Naive B cell (primary cell): ENCODE measurements around the gene GAP43. TPM values are rescaled to one million over a fixed set of nuclear protein-coding genes. Genes with fewer than 3 reads are reported as not detected.

Experiments used
- ATAC-seq, 2 donors: fragments of 150-1000 bp; cut with Tn5 transposase; 2 replicates each; pipeline ENCODE4 v1.10.0; 2021; ENCODE audit warnings: low read depth in 2 of 2, mild to moderate bottlenecking in 2 of 2, moderate library complexity in 2 of 2
- DNase-seq: peaks from one replicate; pipeline ENCODE4 v3.0.0; 2022
- H3K27ac Mint-ChIP-seq, 6 donors: one replicate each; pipeline ENCODE4 v1.8.0; 2020 to 2022; ENCODE audit warnings: mild to moderate bottlenecking in 6 of 6, mixed read lengths in 6 of 6, moderate library complexity in 5 of 6, inconsistent platforms in 2 of 6
- H3K27me3 Mint-ChIP-seq, 3 donors: one replicate each; pipeline ENCODE4 v1.8.0; 2021 to 2022; ENCODE audit warnings: mixed read lengths in 3 of 3, mild to moderate bottlenecking in 1 of 3
- H3K36me3 Mint-ChIP-seq, 2 donors: one replicate each; pipeline ENCODE4 v1.8.0; 2020 to 2022; ENCODE audit warnings: mixed read lengths in 2 of 2, inconsistent platforms in 1 of 2, mild to moderate bottlenecking in 1 of 2
- H3K4me1 Mint-ChIP-seq, 3 donors: one replicate each; pipeline ENCODE4 v1.8.0; 2020 to 2022; ENCODE audit warnings: mixed read lengths in 3 of 3, inconsistent platforms in 1 of 3, mild to moderate bottlenecking in 1 of 3, moderate library complexity in 1 of 3
- H3K4me3 Mint-ChIP-seq, 8 donors: one replicate each; pipeline ENCODE4 v1.8.0; 2020 to 2022; ENCODE audit warnings: mild to moderate bottlenecking in 8 of 8, mixed read lengths in 8 of 8, moderate library complexity in 8 of 8, inconsistent platforms in 2 of 8
- H3K9me3 Mint-ChIP-seq, 7 donors: one replicate each; pipeline ENCODE4 v1.8.0; 2020 to 2022; ENCODE audit warnings: mixed read lengths in 7 of 7, mild to moderate bottlenecking in 5 of 7, inconsistent platforms in 2 of 7, moderate library complexity in 1 of 7
- polyA plus RNA-seq, 6 donors: library from polyadenylated mRNA; unstranded; fragments of 300-500 nt; fragmentation: Illumina TruSeq; gene quantifications; one replicate each; pipeline ENCODE4 v1.2.3, GENCODE V29; 2021; ENCODE audit warnings: low read depth in 6 of 6

Gene GAP43
- polyA plus RNA-seq, 6 donors from 2014 or later: not detected

DNA sequence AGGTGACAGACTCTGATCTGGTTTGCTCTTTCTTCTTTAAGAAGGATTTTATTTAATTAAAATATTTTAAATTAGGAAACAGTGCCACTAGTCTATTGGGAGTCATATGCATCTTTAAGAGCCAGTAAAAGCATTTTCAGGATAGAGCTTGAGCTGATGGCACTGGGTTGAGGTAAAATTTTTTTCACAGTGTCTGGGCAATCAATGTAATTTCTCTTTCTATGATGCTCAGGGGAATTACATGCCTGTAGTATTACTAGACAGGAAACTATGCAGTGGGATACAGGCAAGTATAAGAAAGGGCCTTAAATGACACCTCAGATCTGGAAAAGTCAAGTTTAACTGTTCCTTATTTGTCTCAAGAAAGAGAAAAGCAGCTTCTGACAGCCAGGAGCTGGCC, 76.4 kb downstream of the GAP43 start:
- peak overlapping the region in 1 of 6 donors; percentile 14 for H3K27ac Mint-ChIP-seq
- DNase-seq: no peak
- no peaks in the 10 kb centered on the region for H3K36me3 Mint-ChIP-seq
- H3K4me1 Mint-ChIP-seq: no peaks in the 10 kb centered on the region
- H3K4me3 Mint-ChIP-seq: no peak overlapping the region
- H3K9me3 Mint-ChIP-seq: no peaks in the 10 kb centered on the region
- ATAC-seq: no peak
- H3K27me3 Mint-ChIP-seq: peaks cover 8 to 24% (median 18%) of the 10 kb centered on the region in 3 donors

GRCh38 chr3:115702598-115702997, 79.3 kb downstream of the GAP43 start:
- Mint-ChIP-seq H3K9me3 (no peaks in the 10 kb centered on the region), H3K4me3 (no peak overlapping the region)

DNA sequence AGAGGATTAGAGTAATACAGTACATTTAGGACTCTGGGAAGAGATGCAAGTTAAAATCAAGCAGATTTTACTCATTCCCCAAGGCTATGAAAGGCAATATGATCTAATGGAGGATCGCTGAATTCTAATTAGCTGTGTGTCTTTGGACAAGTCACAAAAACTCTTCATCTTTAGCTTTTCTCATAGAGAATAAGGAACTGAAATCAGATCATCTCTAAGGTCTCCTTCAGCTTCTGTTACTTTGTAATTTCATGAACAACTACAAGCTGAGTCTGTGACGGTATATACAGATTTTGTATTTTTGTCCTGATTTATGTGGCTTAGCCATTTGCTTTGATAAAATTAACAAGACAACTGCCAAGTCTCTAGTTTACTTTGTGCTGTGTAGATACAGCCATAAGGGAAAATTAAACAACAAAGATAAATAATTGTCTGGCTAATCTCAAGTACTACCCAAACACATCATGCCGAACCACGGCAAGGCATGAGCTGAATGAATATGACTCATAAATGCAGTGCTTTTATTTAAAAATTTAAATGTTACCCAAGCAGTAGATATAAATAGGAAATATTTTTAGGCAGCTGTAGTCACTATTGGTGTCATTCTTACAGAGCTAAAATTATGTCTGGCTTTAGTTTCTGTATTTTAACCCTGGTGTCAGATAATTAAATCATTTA, 81.5 kb downstream of the GAP43 start:
- Mint-ChIP-seq H3K4me1 (no peaks in the 10 kb centered on the region), H3K9me3 (peaks cover 0 to 2% (median 0%) of the 10 kb centered on the region in 7 donors), H3K27me3 (peaks cover 4 to 11% (median 9%) of the 10 kb centered on the region in 3 donors), H3K4me3 (no peak overlapping the region), H3K27ac (peak overlapping the region in 1 of 6 donors; percentile 66), H3K36me3 (no peaks in the 10 kb centered on the region)
- DNase-seq (no peak), ATAC-seq (peak in 1 of 2 donors; percentile 30)

More at GRCh38 chr3:115702598-115702997, 79.3 kb downstream of the GAP43 start:
- DNase-seq: no peak
- Mint-ChIP-seq H3K36me3 (no peaks in the 10 kb centered on the region), H3K27me3 (peaks cover 6 to 16% (median 8%) of the 10 kb centered on the region in 3 donors), H3K4me1 (no peaks in the 10 kb centered on the region), H3K27ac (no peak overlapping the region)
- no peak for ATAC-seq

GRCh38 chr3:115706311-115706829, 83.1 kb downstream of the GAP43 start:
- ATAC-seq (no peak), DNase-seq (no peak)
- Mint-ChIP-seq H3K4me1 (no peaks in the 10 kb centered on the region), H3K27me3 (peaks cover 5 to 16% (median 11%) of the 10 kb centered on the region in 3 donors), H3K9me3 (peaks cover 0 to 2% (median 0%) of the 10 kb centered on the region in 7 donors), H3K4me3 (no peak overlapping the region), H3K27ac (no peak overlapping the region), H3K36me3 (no peaks in the 10 kb centered on the region)

DNA sequence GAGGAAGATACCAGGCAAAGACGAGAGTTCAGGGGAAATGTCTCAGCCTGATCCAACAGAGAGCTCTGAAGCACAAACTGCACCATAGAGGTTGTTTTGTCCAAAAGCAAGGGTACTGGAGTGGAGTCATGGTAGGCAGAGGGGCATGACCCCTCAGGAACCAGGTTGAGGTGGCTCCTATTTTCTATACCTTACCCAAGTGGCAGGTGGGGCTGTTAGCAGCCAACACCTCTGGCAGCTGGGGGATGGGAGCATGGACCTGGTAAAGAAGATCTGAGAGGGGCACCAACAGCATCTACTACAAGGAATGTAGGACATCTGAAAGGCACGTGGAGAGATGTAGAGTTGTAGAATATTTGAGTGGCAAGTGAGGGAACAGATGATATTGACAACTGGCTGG, 85.2 kb downstream of the GAP43 start:
- Mint-ChIP-seq H3K27me3 (peaks cover 16 to 28% (median 23%) of the 10 kb centered on the region in 3 donors), H3K4me1 (no peaks in the 10 kb centered on the region), H3K27ac (no peak overlapping the region), H3K9me3 (peaks cover 0 to 2% (median 0%) of the 10 kb centered on the region in 7 donors), H3K36me3 (no peaks in the 10 kb centered on the region), H3K4me3 (no peak overlapping the region)
- no peak for DNase-seq
- no peak for ATAC-seq

DNA sequence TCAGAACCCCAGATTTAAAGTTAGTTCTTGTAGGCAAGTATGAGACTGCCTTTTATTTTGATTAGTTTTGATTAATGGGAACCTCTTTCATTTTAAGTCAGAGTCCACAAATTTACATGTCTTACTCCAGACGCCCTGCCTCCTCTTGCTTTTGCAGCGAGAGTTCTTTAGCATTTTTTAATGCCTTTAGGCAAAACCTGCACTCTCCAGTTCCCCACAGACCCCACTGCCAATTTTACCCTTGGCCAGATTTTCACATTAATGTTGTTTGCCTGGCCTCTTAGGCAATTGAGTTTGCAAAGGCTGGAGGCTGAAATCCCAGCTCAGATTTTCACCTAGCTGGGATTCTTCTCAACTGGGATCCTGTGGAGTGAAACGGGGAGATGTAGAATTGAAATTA, 85.8 kb downstream of the GAP43 start:
- peaks cover 18 to 28% (median 27%) of the 10 kb centered on the region in 3 donors for H3K27me3 Mint-ChIP-seq
- ATAC-seq: no peak

GRCh38 chr3:115709931-115710330, 86.6 kb downstream of the GAP43 start:
- ATAC-seq (no peak), DNase-seq (no peak)
- Mint-ChIP-seq H3K9me3 (peaks cover 0 to 2% (median 0%) of the 10 kb centered on the region in 7 donors), H3K27ac (no peak overlapping the region), H3K4me1 (no peaks in the 10 kb centered on the region), H3K4me3 (no peak overlapping the region), H3K36me3 (no peaks in the 10 kb centered on the region), H3K27me3 (peaks cover 20 to 28% (median 28%) of the 10 kb centered on the region in 3 donors)

More for the DNA sequence above, 85.8 kb downstream of the GAP43 start:
- no peak for DNase-seq
- no peaks in the 10 kb centered on the region for H3K36me3 Mint-ChIP-seq
- no peak overlapping the region for H3K27ac Mint-ChIP-seq
- H3K9me3 Mint-ChIP-seq: peaks cover 0 to 2% (median 0%) of the 10 kb centered on the region in 7 donors
- H3K4me1 Mint-ChIP-seq: no peaks in the 10 kb centered on the region
- no peak overlapping the region for H3K4me3 Mint-ChIP-seq

DNA sequence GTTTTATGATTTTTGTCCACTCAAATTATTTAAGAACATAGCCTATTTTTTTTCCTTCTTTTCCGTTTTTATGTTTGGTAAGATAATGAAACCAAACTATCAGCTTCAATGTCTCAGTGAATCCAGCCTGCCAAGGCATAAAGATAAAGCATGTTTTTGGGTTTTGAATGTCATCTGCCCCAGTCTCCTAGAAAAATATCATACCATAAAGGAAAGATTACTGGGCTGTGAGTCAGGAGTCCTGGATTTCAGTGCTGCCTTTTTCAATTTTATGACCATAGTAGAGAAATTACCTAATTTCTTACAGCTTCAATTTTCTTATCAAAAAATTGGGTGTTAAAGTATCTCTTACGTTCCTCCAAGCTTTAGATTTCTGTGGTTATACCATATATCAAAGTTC, 87.5 kb downstream of the GAP43 start:
- Mint-ChIP-seq H3K27me3 (peaks cover 24 to 37% (median 31%) of the 10 kb centered on the region in 3 donors), H3K9me3 (peaks cover 0 to 2% (median 0%) of the 10 kb centered on the region in 7 donors), H3K4me3 (no peak overlapping the region), H3K27ac (no peak overlapping the region), H3K4me1 (no peaks in the 10 kb centered on the region), H3K36me3 (no peaks in the 10 kb centered on the region)
- ATAC-seq (no peak), DNase-seq (no peak)

DNA sequence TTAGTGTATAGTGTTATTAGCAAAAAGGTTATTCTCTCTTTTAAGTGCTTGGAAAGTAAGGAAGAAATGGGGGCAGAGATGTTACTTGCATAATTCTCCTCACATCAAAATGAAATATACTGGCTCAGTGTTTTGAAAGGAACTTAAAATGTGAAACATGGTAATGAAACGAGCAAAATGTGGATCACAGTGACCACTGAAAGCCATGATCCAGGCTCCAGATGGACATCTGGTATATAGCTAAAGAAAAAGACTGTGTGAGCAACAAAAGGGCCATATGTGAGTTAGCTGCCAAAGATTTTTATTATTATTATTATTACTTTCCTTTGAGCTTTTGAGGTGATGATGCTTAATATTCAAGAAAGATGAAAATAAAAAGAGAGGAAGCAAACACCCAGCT, 89.6 kb downstream of the GAP43 start:
- H3K36me3 Mint-ChIP-seq: no peaks in the 10 kb centered on the region
- DNase-seq: no peak
- H3K27me3 Mint-ChIP-seq: peaks cover 24 to 38% (median 36%) of the 10 kb centered on the region in 3 donors
- no peak overlapping the region for H3K4me3 Mint-ChIP-seq
- H3K9me3 Mint-ChIP-seq: peaks cover 0 to 2% (median 0%) of the 10 kb centered on the region in 7 donors
- ATAC-seq: no peak
- no peaks in the 10 kb centered on the region for H3K4me1 Mint-ChIP-seq
- H3K27ac Mint-ChIP-seq: no peak overlapping the region

GRCh38 chr3:115713284-115713683, 90.0 kb downstream of the GAP43 start:
- H3K4me3 Mint-ChIP-seq: no peak overlapping the region
- no peak overlapping the region for H3K27ac Mint-ChIP-seq
- H3K27me3 Mint-ChIP-seq: peaks cover 28 to 38% (median 37%) of the 10 kb centered on the region in 3 donors
- peaks cover 0 to under 1% (median 0%) of the 10 kb centered on the region in 7 donors for H3K9me3 Mint-ChIP-seq
- DNase-seq (no peak), ATAC-seq (no peak)
- H3K36me3 Mint-ChIP-seq: no peaks in the 10 kb centered on the region
- H3K4me1 Mint-ChIP-seq: no peaks in the 10 kb centered on the region

DNA sequence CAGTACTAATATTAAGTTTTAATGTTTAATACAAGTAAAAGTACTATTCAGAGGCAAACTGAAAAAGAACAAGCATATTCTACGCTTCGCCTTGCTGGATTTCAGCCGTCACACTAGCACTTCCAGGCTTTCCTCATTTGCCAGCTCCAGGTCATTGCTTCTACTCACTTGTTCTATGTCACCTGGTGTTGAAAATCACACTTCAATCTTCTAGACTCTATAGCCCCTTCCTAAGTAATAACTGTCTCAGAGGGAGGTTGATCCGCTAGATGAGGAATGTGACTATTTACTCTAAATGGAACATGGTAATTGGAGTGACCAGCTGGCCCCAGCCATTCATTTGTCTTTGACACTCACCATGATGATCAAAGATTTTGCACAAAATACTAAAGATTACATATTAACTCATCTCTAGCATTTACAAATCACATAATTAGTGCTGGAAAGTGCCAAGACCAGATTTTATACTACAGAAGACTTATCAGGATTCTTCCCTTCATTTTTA, 92.0 kb downstream of the GAP43 start:
- Mint-ChIP-seq H3K27ac (no peak overlapping the region), H3K27me3 (peaks cover 29 to 33% (median 31%) of the 10 kb centered on the region in 3 donors), H3K36me3 (no peaks in the 10 kb centered on the region), H3K4me3 (no peak overlapping the region), H3K9me3 (no peaks in the 10 kb centered on the region), H3K4me1 (no peaks in the 10 kb centered on the region)
- ATAC-seq (no peak), DNase-seq (no peak)

DNA sequence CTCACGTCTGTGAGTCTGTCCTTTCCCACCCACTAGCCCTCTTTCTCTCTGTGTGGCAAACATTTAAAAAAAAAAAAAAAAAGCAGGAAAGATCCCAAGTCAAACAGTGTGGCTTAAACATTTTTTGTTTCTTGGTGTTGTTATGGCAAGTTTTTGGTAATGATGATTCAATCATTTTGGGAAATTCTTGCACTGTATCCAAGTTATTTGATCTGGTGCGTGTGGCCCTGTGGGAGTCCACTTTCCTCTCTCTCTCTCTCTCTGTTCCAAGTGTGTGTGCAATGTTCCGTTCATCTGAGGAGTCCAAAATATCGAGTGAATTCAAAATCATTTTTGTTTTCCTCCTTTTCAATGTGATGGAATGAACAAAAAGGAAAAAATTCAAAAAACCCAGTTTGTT, 97.7 kb downstream of the GAP43 start:
- no peak overlapping the region for H3K27ac Mint-ChIP-seq
- no peaks in the 10 kb centered on the region for H3K36me3 Mint-ChIP-seq
- ATAC-seq (no peak), DNase-seq (no peak)
- H3K27me3 Mint-ChIP-seq: peaks cover 15 to 23% (median 21%) of the 10 kb centered on the region in 3 donors
- H3K9me3 Mint-ChIP-seq: no peaks in the 10 kb centered on the region
- no peaks in the 10 kb centered on the region for H3K4me1 Mint-ChIP-seq
- H3K4me3 Mint-ChIP-seq: no peak overlapping the region

DNA sequence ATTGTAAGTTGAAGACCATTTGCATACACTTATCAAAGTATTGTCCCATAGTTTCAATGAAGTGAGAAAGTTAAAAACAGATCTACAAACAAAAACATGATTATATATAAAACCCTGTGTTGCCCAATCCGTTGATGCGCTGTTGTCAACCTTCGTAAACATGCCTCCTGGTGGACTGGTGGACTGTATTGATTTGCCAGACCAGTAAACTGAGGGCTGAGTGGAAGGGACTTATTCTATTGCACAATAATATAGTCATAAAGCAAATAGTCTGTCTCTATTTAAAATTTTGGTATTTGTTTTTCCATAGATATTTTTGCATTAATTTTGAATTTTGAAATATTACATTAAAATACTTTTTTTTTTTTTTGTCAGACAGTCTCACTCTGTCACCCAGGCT, 102.5 kb downstream of the GAP43 start:
- DNase-seq: no peak
- Mint-ChIP-seq H3K36me3 (no peaks in the 10 kb centered on the region), H3K4me1 (no peaks in the 10 kb centered on the region), H3K27me3 (peaks cover 4 to 16% (median 12%) of the 10 kb centered on the region in 3 donors), H3K4me3 (no peak overlapping the region), H3K27ac (no peak overlapping the region), H3K9me3 (peaks cover 0 to 3% (median 0%) of the 10 kb centered on the region in 7 donors)
- no peak for ATAC-seq

GRCh38 chr3:115727135-115727534, 103.8 kb downstream of the GAP43 start:
- Mint-ChIP-seq H3K4me1 (no peaks in the 10 kb centered on the region), H3K36me3 (no peaks in the 10 kb centered on the region), H3K27ac (peak overlapping the region in 1 of 6 donors; percentile 15), H3K9me3 (peaks cover 0 to 6% (median 0%) of the 10 kb centered on the region in 7 donors), H3K27me3 (peaks cover 0 to 4% (median 4%) of the 10 kb centered on the region in 3 donors), H3K4me3 (no peak overlapping the region)
- ATAC-seq: no peak
- DNase-seq: no peak
